ENCODE data around the gene MTX3. TPM values are rescaled to one million over a fixed set of nuclear protein-coding genes. Genes with fewer than 3 reads are reported as not detected.

MTX3 gene
- total RNA-seq, 6 experiments from 2014 or later = 4.4 to 9.1 (median 6.9) TPM

- DNase-seq (no peak), ATAC-seq (no peak)
- H3K27me3 ChIP-seq = no peaks in the 10 kb centered on the region
- no peaks in the 10 kb centered on the region for H3K9me3 ChIP-seq
- H3K36me3 ChIP-seq = peaks cover 0 to 47% (median 10%) of the 10 kb centered on the region in 4 donors
- TF ChIP-seq CTCF (IDR thresholded peaks at IDR 0.05) = no peak
- no peak for TF ChIP-seq POLR2A (IDR thresholded peaks at IDR 0.05)
- 44% methylated on average over 1 of the region's 1 CpG for WGBS (ENCODE audit: insufficient coverage, low coverage, low lambda C conversion rate, missing lambda C conversion rate)
- intact Hi-C loops (cut with DNase I) = no loop called here
- no peak overlapping the region for H3K27ac ChIP-seq
- no peak overlapping the region for H3K4me3 ChIP-seq
- H3K4me1 ChIP-seq = no peaks in the 10 kb centered on the region
These were observed 8.9 kb downstream of the MTX3 start for GRCh38 chr5:79982136-79982535.

GRCh38 chr5:79976759-79977515, 14.1 kb downstream of the MTX3 start:
- Histone ChIP-seq H3K27ac (no peak overlapping the region), H3K4me1 (no peaks in the 10 kb centered on the region), H3K27me3 (no peaks in the 10 kb centered on the region), H3K36me3 (peaks cover 0 to 18% (median 0%) of the 10 kb centered on the region in 4 donors), H3K4me3 (no peak overlapping the region), H3K9me3 (no peaks in the 10 kb centered on the region)
- ATAC-seq = no peak
- intact Hi-C loops (cut with DNase I) = no loop called here
- WGBS (ENCODE audit: insufficient coverage, low coverage, low lambda C conversion rate, missing lambda C conversion rate) = 90% methylated on average over 7 of the region's 7 CpGs
- no peak for DNase-seq
- TF ChIP-seq CTCF (IDR thresholded peaks at IDR 0.05) = no peak
- no peak for TF ChIP-seq POLR2A (IDR thresholded peaks at IDR 0.05)

- Histone ChIP-seq H3K4me3 (no peak overlapping the region), H3K4me1 (no peaks in the 10 kb centered on the region), H3K27ac (no peak overlapping the region), H3K36me3 (peaks cover 0 to 14% (median 0%) of the 10 kb centered on the region in 4 donors), H3K9me3 (no peaks in the 10 kb centered on the region), H3K27me3 (no peaks in the 10 kb centered on the region)
- DNase-seq = no peak
- 91% methylated on average over 4 of the region's 5 CpGs for WGBS (ENCODE audit: insufficient coverage, low coverage, low lambda C conversion rate, missing lambda C conversion rate)
- intact Hi-C loops (cut with DNase I) = no loop called here
- TF ChIP-seq POLR2A (IDR thresholded peaks at IDR 0.05) (no peak), CTCF (IDR thresholded peaks at IDR 0.05) (no peak)
- ATAC-seq = no peak
These were observed 15.6 kb downstream of the MTX3 start for GRCh38 chr5:79975422-79975821.

- Histone ChIP-seq H3K4me1 (no peaks in the 10 kb centered on the region), H3K9me3 (no peaks in the 10 kb centered on the region), H3K27ac (no peak overlapping the region), H3K36me3 (peaks cover 0 to 14% (median 0%) of the 10 kb centered on the region in 4 donors), H3K4me3 (no peak overlapping the region), H3K27me3 (no peaks in the 10 kb centered on the region)
- no peak for DNase-seq
- TF ChIP-seq CTCF (IDR thresholded peaks at IDR 0.05) (no peak), POLR2A (IDR thresholded peaks at IDR 0.05) (no peak)
- ATAC-seq = no peak
- intact Hi-C loops (cut with DNase I) = no loop called here
- WGBS (ENCODE audit: insufficient coverage, low coverage, low lambda C conversion rate, missing lambda C conversion rate) = 83% methylated on average over 2 of the region's 2 CpGs
These were observed 16.2 kb downstream of the MTX3 start for GRCh38 chr5:79974886-79975285.
